H9 (cell line): ENCODE data around the gene C13orf42. TPM values are rescaled to one million over a fixed set of nuclear protein-coding genes. Genes with fewer than 3 reads are reported as not detected.

ENCODE experiments used
- DNase-seq: peaks from one replicate; pipeline ENCODE4 v3.0.0-alpha.2; 2017
- H2AFZ ChIP-seq: one replicate; pipeline ENCODE4 v1.6.1; 2013; ENCODE audit warnings: mild to moderate bottlenecking, low read length, control low read depth, moderate library complexity
- H2AK5ac ChIP-seq: 2 replicates; pipeline ENCODE4 v1.6.1; 2013; ENCODE audit warnings: low read length, control low read depth, mixed read lengths; ENCODE audit not compliant: insufficient read length
- H2BK120ac ChIP-seq: one replicate; pipeline ENCODE4 v1.6.1; 2013; ENCODE audit warnings: low read depth, mild to moderate bottlenecking, low read length, control low read depth, inconsistent platforms; ENCODE audit not compliant: poor library complexity, severe bottlenecking
- H2BK12ac ChIP-seq: 2 replicates; pipeline ENCODE4 v1.6.1; 2013; ENCODE audit warnings: low read length, control low read depth, mixed read lengths, low read depth; ENCODE audit not compliant: insufficient read length
- H2BK15ac ChIP-seq: 2 replicates; pipeline ENCODE4 v1.6.1; 2013; ENCODE audit warnings: low read depth, low read length, control low read depth
- H2BK20ac ChIP-seq: one replicate; pipeline ENCODE4 v1.6.1; 2013; ENCODE audit warnings: low read depth, mild to moderate bottlenecking, low read length, control low read depth, inconsistent platforms; ENCODE audit not compliant: poor library complexity, severe bottlenecking
- H2BK5ac ChIP-seq: 2 replicates; pipeline ENCODE4 v1.6.1; 2013; ENCODE audit warnings: low read length, control low read depth, mixed read lengths; ENCODE audit not compliant: insufficient read length
- H3K14ac ChIP-seq: 2 replicates; pipeline ENCODE4 v1.6.1; 2013; ENCODE audit warnings: low read length, control low read depth; ENCODE audit not compliant: insufficient read depth
- H3K18ac ChIP-seq: 2 replicates; pipeline ENCODE4 v1.6.1; 2013; ENCODE audit warnings: low read depth, mild to moderate bottlenecking, mixed read lengths, low read length, control low read depth; ENCODE audit not compliant: insufficient read length
- H3K23ac ChIP-seq: 2 replicates; pipeline ENCODE4 v1.6.1; 2013; ENCODE audit warnings: low read length, control low read depth, mixed read lengths, low read depth; ENCODE audit not compliant: insufficient read length
- H3K23me2 ChIP-seq: 2 replicates; pipeline ENCODE4 v1.6.1; 2013; ENCODE audit warnings: low read depth, mild to moderate bottlenecking, mixed read lengths, low read length, control low read depth; ENCODE audit not compliant: insufficient read length, poor library complexity, severe bottlenecking
- H3K27ac ChIP-seq: 2 replicates; pipeline ENCODE4 v1.5.1; 2013; ENCODE audit warnings: low read length, control low read depth, mixed read lengths, low read depth; ENCODE audit not compliant: insufficient read length
- H3K27me3 ChIP-seq: 2 replicates; pipeline ENCODE4 v1.6.1; 2013; ENCODE audit warnings: low read length, control low read depth, inconsistent platforms; ENCODE audit not compliant: insufficient read depth
- H3K4ac ChIP-seq: 2 replicates; pipeline ENCODE4 v1.6.1; 2013; ENCODE audit warnings: low read depth, mild to moderate bottlenecking, control low read depth, inconsistent platforms, low read length, moderate library complexity
- H3K4me1 ChIP-seq: 2 replicates; pipeline ENCODE4 v1.6.1; 2013; ENCODE audit warnings: low read length, control low read depth, inconsistent platforms; ENCODE audit not compliant: insufficient read depth
- H3K4me2 ChIP-seq: 2 replicates; pipeline ENCODE4 v1.6.1; 2013; ENCODE audit warnings: low read length, control low read depth, mixed read lengths; ENCODE audit not compliant: insufficient read length, insufficient read depth
- H3K56ac ChIP-seq: 2 replicates; pipeline ENCODE4 v1.6.1; 2013; ENCODE audit warnings: low read depth, mild to moderate bottlenecking, mixed read lengths, low read length, control low read depth; ENCODE audit not compliant: insufficient read length
- H3K79me1 ChIP-seq: 2 replicates; pipeline ENCODE4 v1.6.1; 2013; ENCODE audit warnings: low read depth, mild to moderate bottlenecking, moderate library complexity, low read length, control low read depth, inconsistent platforms; ENCODE audit not compliant: insufficient read depth, poor library complexity, severe bottlenecking
- H3K79me2 ChIP-seq: 2 replicates; pipeline ENCODE4 v1.6.1; 2013; ENCODE audit warnings: low read length, control low read depth, inconsistent platforms; ENCODE audit not compliant: insufficient read depth
- H3K9ac ChIP-seq: 2 replicates; pipeline ENCODE4 v1.6.1; 2013; ENCODE audit warnings: low read length, control low read depth, mixed read lengths; ENCODE audit not compliant: insufficient read length; ENCODE audit errors: extremely low read depth
- H3K9me3 ChIP-seq: one replicate; pipeline ENCODE4 v1.6.1; 2013; ENCODE audit warnings: low read depth, low read length, inconsistent platforms; ENCODE audit not compliant: control insufficient read depth
- H3T11ph ChIP-seq: one replicate; pipeline ENCODE4 v1.6.1; 2013; ENCODE audit warnings: mild to moderate bottlenecking, low read length, control low read depth, inconsistent platforms
- H4K20me1 ChIP-seq: one replicate; pipeline ENCODE4 v1.6.1; 2013; ENCODE audit not compliant: control insufficient read depth, insufficient read length, insufficient read depth
- H4K5ac ChIP-seq: 2 replicates; pipeline ENCODE4 v1.6.1; 2013; ENCODE audit warnings: low read depth, mild to moderate bottlenecking, mixed read lengths, low read length, control low read depth; ENCODE audit not compliant: insufficient read length
- H4K8ac ChIP-seq: replicated peaks from 2 replicates; pipeline ENCODE4 v1.6.1; 2013; ENCODE audit warnings: low read length, control low read depth, mixed read lengths, low read depth; ENCODE audit not compliant: insufficient read length
- H4K91ac ChIP-seq: 2 replicates; pipeline ENCODE4 v1.6.1; 2013; ENCODE audit warnings: low read depth, mild to moderate bottlenecking, moderate library complexity, mixed read lengths, low read length, control low read depth; ENCODE audit not compliant: insufficient read length
- H3K27ac Mint-ChIP-seq, 3 experiments: 2 replicates in 2 of 3; 3 replicates in 1 of 3; pipeline ENCODE4 v1.8.0; 2020 to 2021; ENCODE audit warnings: mixed read lengths in 3 of 3, mild to moderate bottlenecking in 1 of 3, moderate library complexity in 1 of 3
- H3K27me3 Mint-ChIP-seq: 2 replicates; pipeline ENCODE4 v1.8.0; 2021; ENCODE audit warnings: low read depth, mild to moderate bottlenecking, moderate library complexity, mixed read lengths
- H3K36me3 Mint-ChIP-seq, 3 experiments: 2 replicates in 2 of 3; 3 replicates in 1 of 3; pipeline ENCODE4 v1.8.0; 2020 to 2021; ENCODE audit warnings: low read depth in 3 of 3, mixed read lengths in 3 of 3; ENCODE audit not compliant: insufficient read depth in 1 of 3
- H3K4me1 Mint-ChIP-seq, 2 experiments: 2 replicates each; pipeline ENCODE4 v1.8.0; 2020; ENCODE audit warnings: mixed read lengths in 2 of 2
- H3K4me3 Mint-ChIP-seq, 2 experiments: 2 replicates in 1 of 2; 3 replicates in 1 of 2; pipeline ENCODE4 v1.8.0; 2020 to 2021; ENCODE audit warnings: mild to moderate bottlenecking in 2 of 2, mixed read lengths in 2 of 2, moderate library complexity in 1 of 2
- H3K9me3 Mint-ChIP-seq, 2 experiments: 2 replicates in 1 of 2; 3 replicates in 1 of 2; pipeline ENCODE4 v1.8.0; 2020; ENCODE audit warnings: mild to moderate bottlenecking in 2 of 2, mixed read lengths in 2 of 2, moderate library complexity in 1 of 2
- WGBS: extraction: QIAGEN DNeasy Blood & Tissue Kit; methylation state at CpG from one replicate; pipeline ENCODE4 v1.1.7; 2013; ENCODE audit warnings: missing lambda C conversion rate, low lambda C conversion rate, mixed read lengths; ENCODE audit not compliant: insufficient read length; ENCODE audit errors: extremely low coverage; 5-methylcytosine and 5-hydroxymethylcytosine counted together
- total RNA-seq: library from RNA; stranded (reverse); gene quantifications from 2 replicates; pipeline ENCODE4 v1.2.1, GENCODE V29; 2021
- TF ChIP-seq, protein P1 (sequence below): fragments of 200-600 bp; sonication (generic); conservative IDR thresholded peaks from 3 replicates; pipeline ENCODE4 v1.8.0; 2021; ENCODE audit warnings: antibody characterized with exemption, mild to moderate bottlenecking

C13orf42 gene
- total RNA-seq, 1 experiment from 2014 or later, result 16.5 TPM

DNA sequence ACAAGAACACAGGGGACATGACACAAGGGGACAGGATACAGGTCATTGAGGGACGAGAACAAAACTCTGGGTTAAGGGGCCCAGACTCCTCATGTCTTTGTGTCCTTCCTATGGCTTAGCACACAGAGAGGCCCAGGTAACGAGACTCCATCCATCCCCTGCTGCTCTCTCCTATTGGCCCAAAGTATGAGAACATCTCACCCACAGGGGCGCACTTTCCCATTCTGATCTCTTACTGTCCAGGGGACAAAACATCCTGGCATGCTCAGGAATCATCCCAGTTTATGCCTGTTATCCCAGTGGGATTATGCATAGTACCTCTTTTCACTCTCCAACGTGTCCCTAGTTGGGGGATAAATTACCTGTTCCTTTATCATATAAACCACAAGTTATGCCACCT, 19.2 kb downstream of the C13orf42 start:
- H4K8ac ChIP-seq, result no peak overlapping the region
- Mint-ChIP-seq H3K4me3 (no peak overlapping the region), H3K27ac (no peak overlapping the region), H3K27me3 (no peaks in the 10 kb centered on the region), H3K4me1 (peaks cover 8 to 15% of the 10 kb centered on the region in 2 experiments), H3K36me3 (peaks cover 8 to 35% (median 8%) of the 10 kb centered on the region in 3 experiments; a peak in 6 of 7 replicates), H3K9me3 (no peaks in the 10 kb centered on the region; a peak in 2 of 5 replicates)
- no peak overlapping the region for H4K91ac ChIP-seq
- no peaks in the 10 kb centered on the region for H3K4me1 ChIP-seq
- H3K18ac ChIP-seq, result no peak overlapping the region
- H4K20me1 ChIP-seq, result no peaks in the 10 kb centered on the region
- H3T11ph ChIP-seq, result no peak overlapping the region
- no peak overlapping the region for H2BK20ac ChIP-seq
- H3K27ac ChIP-seq, result no peak overlapping the region
- no peak overlapping the region for H3K14ac ChIP-seq
- H2BK15ac ChIP-seq, result no peak overlapping the region
- H2BK5ac ChIP-seq, result no peak overlapping the region
- no peak overlapping the region for H2BK12ac ChIP-seq
- H3K9me3 ChIP-seq, result no peaks in the 10 kb centered on the region
- H2AFZ ChIP-seq, result no peak overlapping the region
- no peaks in the 10 kb centered on the region for H3K79me2 ChIP-seq
- no peak overlapping the region for H3K56ac ChIP-seq
- no peaks in the 10 kb centered on the region for H3K79me1 ChIP-seq
- no peak overlapping the region for H3K23ac ChIP-seq
- WGBS, result no CpG with 5 or more reads among the region's 4 CpGs
- TF ChIP-seq, protein P1, sequence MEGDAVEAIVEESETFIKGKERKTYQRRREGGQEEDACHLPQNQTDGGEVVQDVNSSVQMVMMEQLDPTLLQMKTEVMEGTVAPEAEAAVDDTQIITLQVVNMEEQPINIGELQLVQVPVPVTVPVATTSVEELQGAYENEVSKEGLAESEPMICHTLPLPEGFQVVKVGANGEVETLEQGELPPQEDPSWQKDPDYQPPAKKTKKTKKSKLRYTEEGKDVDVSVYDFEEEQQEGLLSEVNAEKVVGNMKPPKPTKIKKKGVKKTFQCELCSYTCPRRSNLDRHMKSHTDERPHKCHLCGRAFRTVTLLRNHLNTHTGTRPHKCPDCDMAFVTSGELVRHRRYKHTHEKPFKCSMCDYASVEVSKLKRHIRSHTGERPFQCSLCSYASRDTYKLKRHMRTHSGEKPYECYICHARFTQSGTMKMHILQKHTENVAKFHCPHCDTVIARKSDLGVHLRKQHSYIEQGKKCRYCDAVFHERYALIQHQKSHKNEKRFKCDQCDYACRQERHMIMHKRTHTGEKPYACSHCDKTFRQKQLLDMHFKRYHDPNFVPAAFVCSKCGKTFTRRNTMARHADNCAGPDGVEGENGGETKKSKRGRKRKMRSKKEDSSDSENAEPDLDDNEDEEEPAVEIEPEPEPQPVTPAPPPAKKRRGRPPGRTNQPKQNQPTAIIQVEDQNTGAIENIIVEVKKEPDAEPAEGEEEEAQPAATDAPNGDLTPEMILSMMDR, result peak; percentile 37; the same call in 2 of the 3 replicates
- H4K5ac ChIP-seq, result no peak overlapping the region
- H2BK120ac ChIP-seq, result no peak overlapping the region
- no peak overlapping the region for H3K9ac ChIP-seq
- no peak overlapping the region for H3K4ac ChIP-seq
- no peak for DNase-seq
- H3K27me3 ChIP-seq, result no peaks in the 10 kb centered on the region
- no peak overlapping the region for H2AK5ac ChIP-seq
- no peaks in the 10 kb centered on the region for H3K23me2 ChIP-seq
- no peak overlapping the region for H3K4me2 ChIP-seq
